Activated CD4-positive, alpha-beta T cell treated with anti-CD3 and anti-CD28 coated beads for 36 hours (primary cell): ENCODE results near the gene PDIA5. TPM values are rescaled to one million over a fixed set of nuclear protein-coding genes. Genes with fewer than 3 reads are reported as not detected.

Experiments
- ATAC-seq: fragments of 200-7000 bp; cut with Tn5 transposase; one replicate; pipeline ENCODE4 v1.10.0; 2021; ENCODE audit warnings: mild to moderate bottlenecking, moderate library complexity
- CTCF ChIA-PET: fragments of 350-600 bp; sonication (Branson Sonifier 250); formaldehyde crosslinking; loops from one replicate; lab custom pipeline; 2021; ENCODE audit warnings: antibody characterized with exemption; lab: Charles Lee
- POLR2A ChIA-PET: fragments of 350-600 bp; sonication (Branson Sonifier 250); formaldehyde crosslinking; loops from one replicate; lab custom pipeline; 2021; ENCODE audit warnings: antibody characterized with exemption, inconsistent platforms; lab: Charles Lee
- DNase-seq: peaks from one replicate; pipeline ENCODE4 v3.0.0-alpha.2; 2020
- H3K27ac Mint-ChIP-seq: one replicate; pipeline ENCODE4 v1.8.0; 2021; ENCODE audit warnings: mixed read lengths
- H3K27me3 Mint-ChIP-seq: one replicate; pipeline ENCODE4 v1.8.0; 2021; ENCODE audit warnings: mixed read lengths
- H3K36me3 Mint-ChIP-seq: one replicate; pipeline ENCODE4 v1.8.0; 2021; ENCODE audit warnings: low read depth, mixed read lengths
- H3K4me1 Mint-ChIP-seq: one replicate; pipeline ENCODE4 v1.8.0; 2021; ENCODE audit warnings: mixed read lengths
- H3K4me3 Mint-ChIP-seq: one replicate; pipeline ENCODE4 v1.8.0; 2021; ENCODE audit warnings: mild to moderate bottlenecking, moderate library complexity, mixed read lengths
- H3K9me3 Mint-ChIP-seq: one replicate; pipeline ENCODE4 v1.8.0; 2021; ENCODE audit warnings: low read depth, mixed read lengths
- intact Hi-C, 2 experiments: fragments of 100-400 bp; cut with DNase I in 1 of 2; cut with micrococcal nuclease in 1 of 2; formaldehyde crosslinking; loops; one replicate each; pipeline versions ENCODE4 v1.14.2 to v1.15.1; 2022 to 2024; cut with DNase I, micrococcal nuclease
- total RNA-seq, 2 experiments: library from RNA; stranded (reverse); gene quantifications; one replicate each; pipeline ENCODE4 v1.2.3, GENCODE V29; 2021

The PDIA5 gene
- total RNA-seq, 2 experiments from 2014 or later = 19.5 to 20.7 TPM

GRCh38 chr3:123154020-123154985 is 87.5 kb downstream of the PDIA5 start:
- H3K4me1 Mint-ChIP-seq = no peaks in the 10 kb centered on the region
- no peak overlapping the region for H3K27ac Mint-ChIP-seq
- peaks cover 48% of the 10 kb centered on the region for H3K36me3 Mint-ChIP-seq
- H3K27me3 Mint-ChIP-seq = no peaks in the 10 kb centered on the region
- no peaks in the 10 kb centered on the region for H3K9me3 Mint-ChIP-seq
- DNase-seq = no peak
- POLR2A ChIA-PET = interaction anchor here (0.6 kb wide), 1 partner anchor 47 kb away, joined by 7 read pairs; the partner anchor contains the start of gene SEC22A
- no peak for ATAC-seq
- intact Hi-C loops = no loop called here
- H3K4me3 Mint-ChIP-seq = no peak overlapping the region
- CTCF ChIA-PET = no interaction called here

- intact Hi-C loops = no loop called here
These were observed 88.7 kb downstream of the PDIA5 start for GRCh38 chr3:123155471-123156011.

GRCh38 chr3:123156276-123156995 is 89.6 kb downstream of the PDIA5 start:
- Mint-ChIP-seq H3K9me3 (no peaks in the 10 kb centered on the region), H3K4me3 (no peak overlapping the region), H3K27ac (no peak overlapping the region), H3K27me3 (no peaks in the 10 kb centered on the region), H3K4me1 (no peaks in the 10 kb centered on the region), H3K36me3 (peaks cover 47% of the 10 kb centered on the region)
- ChIA-PET POLR2A (no interaction called here), CTCF (no interaction called here)
- ATAC-seq (no peak), DNase-seq (no peak)
- intact Hi-C loops = no loop called here

More at GRCh38 chr3:123155471-123156011, 88.7 kb downstream of the PDIA5 start:
- peaks cover 48% of the 10 kb centered on the region for H3K36me3 Mint-ChIP-seq
- no peaks in the 10 kb centered on the region for H3K9me3 Mint-ChIP-seq
- ATAC-seq (no peak), DNase-seq (no peak)
- H3K27me3 Mint-ChIP-seq = no peaks in the 10 kb centered on the region
- ChIA-PET CTCF (no interaction called here), POLR2A (no interaction called here)
- H3K4me3 Mint-ChIP-seq = no peak overlapping the region
- H3K4me1 Mint-ChIP-seq = no peaks in the 10 kb centered on the region
- no peak overlapping the region for H3K27ac Mint-ChIP-seq

- no peak for ATAC-seq
- POLR2A ChIA-PET = no interaction called here
- Mint-ChIP-seq H3K27me3 (no peaks in the 10 kb centered on the region), H3K36me3 (peaks cover 47% of the 10 kb centered on the region), H3K4me3 (no peak overlapping the region), H3K4me1 (no peaks in the 10 kb centered on the region), H3K9me3 (no peaks in the 10 kb centered on the region), H3K27ac (no peak overlapping the region)
- CTCF ChIA-PET = interaction anchor here (1.1 kb wide), 1 partner anchor 214 kb away, joined by 3 read pairs; no protein-coding TSS in a partner anchor
- intact Hi-C loops = no loop called here
- no peak for DNase-seq
These were observed 90.4 kb downstream of the PDIA5 start for GRCh38 chr3:123157209-123157597.

- Mint-ChIP-seq H3K4me3 (no peak overlapping the region), H3K9me3 (no peaks in the 10 kb centered on the region), H3K36me3 (peaks cover 46% of the 10 kb centered on the region), H3K4me1 (no peaks in the 10 kb centered on the region), H3K27ac (no peak overlapping the region), H3K27me3 (no peaks in the 10 kb centered on the region)
- no peak for DNase-seq
- ChIA-PET CTCF (interaction anchor here (0.9 to 1.1 kb wide), 2 partner anchors 14 to 214 kb away, joined by 3 to 4 read pairs; no protein-coding TSS in a partner anchor), POLR2A (no interaction called here)
- intact Hi-C loops = no loop called here
- no peak for ATAC-seq
These were observed 90.9 kb downstream of the PDIA5 start for GRCh38 chr3:123157598-123158287.

GRCh38 chr3:123158330-123158729 is 91.5 kb downstream of the PDIA5 start:
- ATAC-seq = no peak
- no peaks in the 10 kb centered on the region for H3K4me1 Mint-ChIP-seq
- no peak overlapping the region for H3K4me3 Mint-ChIP-seq
- H3K27me3 Mint-ChIP-seq = no peaks in the 10 kb centered on the region
- ChIA-PET POLR2A (no interaction called here), CTCF (interaction anchor here (0.9 kb wide), 1 partner anchor 14 kb away, joined by 4 read pairs; no protein-coding TSS in a partner anchor)
- intact Hi-C loops = no loop called here
- no peak for DNase-seq
- H3K9me3 Mint-ChIP-seq = no peaks in the 10 kb centered on the region
- peaks cover 50% of the 10 kb centered on the region for H3K36me3 Mint-ChIP-seq
- no peak overlapping the region for H3K27ac Mint-ChIP-seq

GRCh38 chr3:123158899-123159390 is 92.1 kb downstream of the PDIA5 start:
- no peaks in the 10 kb centered on the region for H3K9me3 Mint-ChIP-seq
- DNase-seq (no peak), ATAC-seq (no peak)
- intact Hi-C loops = no loop called here
- H3K27ac Mint-ChIP-seq = no peak overlapping the region
- ChIA-PET CTCF (interaction anchor here (0.9 to 1.1 kb wide), 3 partner anchors 14 to 40 kb away, joined by 3 to 4 read pairs (median 4); no protein-coding TSS in a partner anchor), POLR2A (interaction anchor here (0.7 kb wide), 1 partner anchor 672 kb away, joined by 3 read pairs; no protein-coding TSS in a partner anchor)
- peaks cover 55% of the 10 kb centered on the region for H3K36me3 Mint-ChIP-seq
- H3K4me1 Mint-ChIP-seq = no peaks in the 10 kb centered on the region
- no peak overlapping the region for H3K4me3 Mint-ChIP-seq
- no peaks in the 10 kb centered on the region for H3K27me3 Mint-ChIP-seq

GRCh38 chr3:123159926-123160635 is 93.3 kb downstream of the PDIA5 start:
- no peaks in the 10 kb centered on the region for H3K4me1 Mint-ChIP-seq
- H3K27ac Mint-ChIP-seq = no peak overlapping the region
- H3K36me3 Mint-ChIP-seq = peaks cover 64% of the 10 kb centered on the region
- H3K9me3 Mint-ChIP-seq = peaks cover 3% of the 10 kb centered on the region
- ATAC-seq (no peak), DNase-seq (no peak)
- H3K4me3 Mint-ChIP-seq = no peak overlapping the region
- CTCF ChIA-PET = interaction anchor here (0.9 to 1.1 kb wide), 2 partner anchors 15 to 41 kb away, joined by 3 to 4 read pairs; no protein-coding TSS in a partner anchor
- no peaks in the 10 kb centered on the region for H3K27me3 Mint-ChIP-seq
- intact Hi-C loops = no loop called here
- POLR2A ChIA-PET = no interaction called here

- intact Hi-C loops = no loop called here
- H3K4me1 Mint-ChIP-seq = no peaks in the 10 kb centered on the region
- no peak overlapping the region for H3K4me3 Mint-ChIP-seq
- ATAC-seq = no peak
- H3K27me3 Mint-ChIP-seq = no peaks in the 10 kb centered on the region
- CTCF ChIA-PET = interaction anchor here (1.0 kb wide), 1 partner anchor 10 kb away, joined by 4 read pairs; no protein-coding TSS in a partner anchor
- H3K36me3 Mint-ChIP-seq = peaks cover 73% of the 10 kb centered on the region
- H3K9me3 Mint-ChIP-seq = peaks cover 3% of the 10 kb centered on the region
- POLR2A ChIA-PET = no interaction called here
- H3K27ac Mint-ChIP-seq = no peak overlapping the region
- no peak for DNase-seq
These were observed 94.3 kb downstream of the PDIA5 start for GRCh38 chr3:123161167-123161566.

- Mint-ChIP-seq H3K4me1 (no peaks in the 10 kb centered on the region), H3K27me3 (no peaks in the 10 kb centered on the region), H3K4me3 (no peak overlapping the region), H3K9me3 (peaks cover 7% of the 10 kb centered on the region), H3K36me3 (peaks cover 75% of the 10 kb centered on the region), H3K27ac (no peak overlapping the region)
- ATAC-seq (no peak), DNase-seq (no peak)
- intact Hi-C loops = no loop called here
- CTCF ChIA-PET = no interaction called here
- POLR2A ChIA-PET = no interaction called here
These were observed 96.3 kb downstream of the PDIA5 start for GRCh38 chr3:123163141-123163540.
